K562 (cell line): Measurements from ENCODE around the gene ARHGEF1. TPM values are rescaled to one million over a fixed set of nuclear protein-coding genes. Genes with fewer than 3 reads are reported as not detected.
A peak's percentile ranks its signal among the peaks of the same experiment; 100 is the strongest.

Source experiments
- ARHGAP35 ChIP-seq: fragments of 450-650 bp; IDR thresholded peaks from 2 replicates; pipeline ENCODE4 v1.6.1; 2018; ENCODE audit not compliant: partially characterized antibody
- ASH1L ChIP-seq: fragments of 450-650 bp; IDR thresholded peaks from 2 replicates; pipeline ENCODE4 v1.6.1; 2018; ENCODE audit warnings: borderline replicate concordance, mild to moderate bottlenecking, low read depth; ENCODE audit not compliant: partially characterized antibody
- BRD9 ChIP-seq: fragments of 450-650 bp; IDR thresholded peaks from 2 replicates; pipeline ENCODE4 v1.6.1; 2018; ENCODE audit warnings: low read depth; ENCODE audit not compliant: partially characterized antibody
- CHCHD3 ChIP-seq: fragments of 250-450 bp; sonication (Bioruptor Pico); IDR thresholded peaks from 2 replicates; pipeline ENCODE4 v2.1.2; 2022; ENCODE audit warnings: mild to moderate bottlenecking
- ELF4 ChIP-seq: fragments of 450-650 bp; formaldehyde crosslinking; IDR thresholded peaks from 2 replicates; pipeline ENCODE4 v1.4.0; 2022; ENCODE audit warnings: missing genetic modification characterization
- ETV6 ChIP-seq, 3 experiments: fragments of 150-350 bp in 1 of 3; sonication (generic) in 1 of 3; formaldehyde crosslinking in 1 of 3; IDR thresholded peaks; 2 replicates each; pipeline versions ENCODE4 v1.6.1 to v1.8.0; 2014 to 2022; ENCODE audit warnings: borderline replicate concordance in 2 of 3, low read depth in 2 of 3, antibody characterized with exemption in 1 of 3, low read length in 1 of 3, mild to moderate bottlenecking in 1 of 3, missing genetic modification reagents in 1 of 3
- GABPB1 ChIP-seq: sonication (generic); formaldehyde crosslinking; IDR thresholded peaks from 2 replicates; pipeline ENCODE4 v1.8.0; 2022; ENCODE audit warnings: mild to moderate bottlenecking, missing genetic modification reagents
- HCFC1 ChIP-seq: IDR thresholded peaks from 2 replicates; pipeline ENCODE4 v1.6.1; 2012; ENCODE audit warnings: low read depth, low read length, improper control_type of control experiment
- HES1 ChIP-seq: fragments of 450-650 bp; IDR thresholded peaks from 2 replicates; pipeline ENCODE4 v1.6.1; 2016; ENCODE audit warnings: low read depth, mild to moderate bottlenecking, moderate library complexity
- JUN ChIP-seq, 2 experiments: sonication (generic) in 1 of 2; formaldehyde crosslinking in 1 of 2; IDR thresholded peaks; 2 replicates each; pipeline versions ENCODE4 v1.6.1 to v1.8.0; 2012 to 2022; ENCODE audit warnings: borderline replicate concordance in 2 of 2, mild to moderate bottlenecking in 2 of 2, improper control_type of control experiment in 1 of 2, low read depth in 1 of 2, low read length in 1 of 2, missing genetic modification reagents in 1 of 2
- NCOA2 ChIP-seq, 2 experiments: fragments of 450-650 bp; IDR thresholded peaks; 2 replicates each; pipeline ENCODE4 v1.6.1; 2018; ENCODE audit warnings: mild to moderate bottlenecking in 2 of 2, moderate library complexity in 1 of 2; ENCODE audit not compliant: partially characterized antibody in 2 of 2
- NR0B1 ChIP-seq: fragments of 450-650 bp; IDR thresholded peaks from one replicate; pipeline ENCODE4 v1.6.1; 2018; ENCODE audit warnings: mild to moderate bottlenecking, moderate library complexity; ENCODE audit not compliant: partially characterized antibody
- PCBP1 ChIP-seq: fragments of 200-400 bp; formaldehyde crosslinking; IDR thresholded peaks from 2 replicates; pipeline ENCODE4 v1.6.1; 2018; ENCODE audit warnings: mild to moderate bottlenecking, low read depth, low read length; ENCODE audit not compliant: poor library complexity, severe bottlenecking
- SIN3B ChIP-seq: fragments of 450-650 bp; IDR thresholded peaks from 2 replicates; pipeline ENCODE4 v1.6.1; 2017; ENCODE audit warnings: low read depth, mild to moderate bottlenecking, moderate library complexity
- SP1 ChIP-seq: sonication (generic); formaldehyde crosslinking; IDR thresholded peaks from 2 replicates; pipeline ENCODE4 v1.8.1; 2022; ENCODE audit warnings: mild to moderate bottlenecking, missing genetic modification reagents
- TCF15 ChIP-seq: fragments of 250-450 bp; sonication (Bioruptor Pico); IDR thresholded peaks from 2 replicates; pipeline ENCODE4 v1.8.0; 2022; ENCODE audit warnings: moderate library complexity, mild to moderate bottlenecking, inconsistent platforms
- TSC22D4 ChIP-seq: fragments of 450-650 bp; IDR thresholded peaks from 2 replicates; pipeline ENCODE4 v1.6.1; 2016; ENCODE audit warnings: missing genetic modification characterization, missing biosample characterization, control low read depth
- ZBTB12 ChIP-seq: fragments of 250-450 bp; sonication (Bioruptor Pico); IDR thresholded peaks from 2 replicates; pipeline ENCODE4 v1.4.0; 2020
- ZNF24 ChIP-seq: fragments of 450-650 bp; IDR thresholded peaks from 2 replicates; pipeline ENCODE4 v1.6.1; 2016
- ZNF395 ChIP-seq: fragments of 200-800 bp; sonication (Bioruptor generic); IDR thresholded peaks from 2 replicates; pipeline ENCODE4 v1.6.1; 2017; ENCODE audit warnings: missing genetic modification characterization, missing compliant biosample characterization
- ZNF764 ChIP-seq: fragments of 250-450 bp; sonication (Bioruptor Pico); IDR thresholded peaks from 2 replicates; pipeline ENCODE4 v1.4.0; 2020; ENCODE audit warnings: low read depth, mild to moderate bottlenecking, moderate library complexity
- polyA plus RNA-seq, 8 experiments: library from polyadenylated mRNA; depleted of rRNA in 4 of 8; stranded (reverse) in 5 of 8; unstranded in 3 of 8; fragments of >200 nt; fragmentation: Nextera tagmentation in 2 of 8; fragmentation: Illumina TruSeq in 1 of 8; extraction: Ambion mirVana in 2 of 8; extraction: Trizol in 1 of 8; gene quantifications; 2 replicates each; pipeline versions ENCODE4 v1.2.1 to v1.2.3, GENCODE V29; 2011 to 2014; ENCODE audit warnings: inconsistent platforms in 1 of 8, missing spikeins in 1 of 8
- total RNA-seq, 7 experiments: library from RNA; depleted of rRNA in 6 of 7; stranded (reverse); fragments of >200 nt in 6 of 7; fragmentation: Illumina TruSeq in 2 of 7; extraction: Trizol in 2 of 7; gene quantifications; 2 replicates each; pipeline versions ENCODE4 v1.2.1 to v1.2.3, GENCODE V29; 2011 to 2021; ENCODE audit warnings: low replicate concordance in 1 of 7

ARHGEF1 gene
- total and polyA plus RNA-seq, 9 of the 15 experiments (the other 6 are each of a cell fraction or from before 2014, with no cell fraction given) = 1.9 to 149 (median 29.8) TPM

- peak; percentile 88 for TF ChIP-seq ASH1L
- peak; percentile 96 for TF ChIP-seq GABPB1 (CRISPR knock-in tag)
- peak; percentile 100 for TF ChIP-seq SP1 (CRISPR knock-in tag)
- peak; percentile 86 for TF ChIP-seq ELF4 (CRISPR knock-in tag)
- TF ChIP-seq HCFC1 = peak; percentile 95
- TF ChIP-seq TCF15 (CRISPR knock-in tag) = no peak
- TF ChIP-seq SIN3B = peak; percentile 87
- TF ChIP-seq ZNF395 (CRISPR knock-in tag) = peak; percentile 87
- peak; percentile 57; the same call in 1 of the 2 replicates for TF ChIP-seq ZBTB12 (CRISPR knock-in tag)
- peak; percentile 98 for TF ChIP-seq ARHGAP35
- TF ChIP-seq ZNF24 = peak; percentile 29; the same call in 1 of the 2 replicates
- TF ChIP-seq HES1 = 0 out of 2 replicates have a peak, but pooled peaks have one; percentile 31
- no peak for TF ChIP-seq NCOA2 (IDR thresholded peaks at IDR 0.05; ENCODE audit: partially characterized antibody in 2 of 2)
- TF ChIP-seq CHCHD3 (CRISPR knock-in tag) = no peak
- TF ChIP-seq PCBP1 = peak; percentile 63
- TF ChIP-seq BRD9 = peak; percentile 26
- no peak for TF ChIP-seq TSC22D4 (tag)
- peak; percentile 98 for TF ChIP-seq ZNF764 (CRISPR knock-in tag)
- TF ChIP-seq JUN (IDR thresholded peaks at IDR 0.05; ENCODE audit: borderline replicate concordance, low read depth, low read length) = peak; percentile 48; the same call in 1 of the 2 replicates
- peak; percentile 58; the same call in 1 of the 2 replicates for TF ChIP-seq JUN (CRISPR knock-in tag; IDR thresholded peaks at IDR 0.05; ENCODE audit: borderline replicate concordance)
- no peak for TF ChIP-seq NR0B1
- TF ChIP-seq ETV6 (IDR thresholded peaks at IDR 0.05; ENCODE audit: borderline replicate concordance in 1 of 2, low read depth in 2 of 2, low read length in 1 of 2) = peak; percentile 100
- peak; percentile 97 for TF ChIP-seq ETV6 (CRISPR knock-in tag; IDR thresholded peaks at IDR 0.05; ENCODE audit: borderline replicate concordance)
These were observed 23.2 kb upstream of the ARHGEF1 start, which contains the start of gene RPS19 (continued) for GRCh38 chr19:41859618-41860418.
